Right cardiac atrium (tissue), 5 donors: Measurements from ENCODE around the gene IFNGR2. TPM values are rescaled to one million over a fixed set of nuclear protein-coding genes. Genes with fewer than 3 reads are reported as not detected.
"Not testable (repeated sequence)": the region's sequence is repeated elsewhere in the genome, so short reads cannot be mapped to it uniquely, and the experiment has no call there.

Experiments
- ATAC-seq, 2 donors: fragments of 200-7000 bp; cut with Tn5 transposase; one replicate each; pipeline versions ENCODE4 v1.8.0 to v1.9.1; 2020; ENCODE audit warnings: moderate library complexity in 2 of 2, mild to moderate bottlenecking in 1 of 2
- DNase-seq, 3 donors: peaks; one replicate each; pipeline ENCODE4 v3.0.0-alpha.2; 2020
- H3K27ac ChIP-seq: one replicate; pipeline ENCODE4 v1.5.1; 2013; ENCODE audit warnings: mild to moderate bottlenecking, low read length, control low read depth, moderate library complexity
- H3K27me3 ChIP-seq: one replicate; pipeline ENCODE4 v1.6.1; 2013; ENCODE audit not compliant: control insufficient read depth, insufficient read depth
- H3K4me1 ChIP-seq: one replicate; pipeline ENCODE4 v1.6.1; 2013; ENCODE audit warnings: low read length; ENCODE audit not compliant: control insufficient read depth, insufficient read depth
- H3K4me3 ChIP-seq: one replicate; pipeline ENCODE4 v1.5.1; 2013; ENCODE audit warnings: low read length, control low read depth
- H3K9me3 ChIP-seq: one replicate; pipeline ENCODE4 v1.6.1; 2013; ENCODE audit warnings: low read length; ENCODE audit not compliant: control insufficient read depth
- WGBS: extraction: QIAGEN DNeasy Blood & Tissue Kit; methylation state at CpG from one replicate; pipeline ENCODE4 v1.1.7; 2013; 5-methylcytosine and 5-hydroxymethylcytosine counted together
- intact Hi-C, 4 donors: fragments of 100-400 bp; cut with DNase I; formaldehyde crosslinking; loops; one replicate each; pipeline versions ENCODE4 v1.11.0 to v1.14.0; 2022 to 2023
- long read RNA-seq, 4 donors: library from polyadenylated mRNA; unstranded; transcript quantifications; one replicate each; pipeline ENCODE4 v2.0.0, GENCODE V29; 2020 to 2021
- polyA plus RNA-seq: library from polyadenylated mRNA; stranded (reverse); fragments of 200-250 nt; gene quantifications from one replicate; pipeline ENCODE4 v1.2.3, GENCODE V29; 2013
- total RNA-seq, 4 donors: library from RNA; stranded (reverse); fragmentation: NEBNext Ultra II Directional; extraction: Animal tissue kit (Norgen Biotek cat#: 25700); gene quantifications; one replicate each; pipeline ENCODE4 v1.2.1, GENCODE V29; 2021
- donor health status: healthy with polysubstance abuse.
- donor health status: DM: no; HTN: yes; CAD: no.
- donor health status: DM: no; HTN: no; CAD: no.
- donor health status: DM: no; HTN: yes; CAD: no; lungs with severe emphysema.
- donor health status: DM: yes; HTN: yes; CAD: no.

The IFNGR2 gene
- total RNA-seq = 10 to 100 TPM; 37.5 to 47.4 (median 42.2) TPM
- 37.4 TPM for polyA plus RNA-seq
- long read RNA-seq, donor 1, transcript IFNGR2-201 (7 exons, 2,221 nt) = major isoform, 162 of 173 reads
- long read RNA-seq, donor 1, partial matches to known transcripts = 3 of 173 reads
- long read RNA-seq, donor 1, other reads (novel, unspliced or antisense) = 5 of 173 reads
- long read RNA-seq, donor 2, transcript IFNGR2-201 (7 exons, 2,221 nt) = major isoform, 64 of 68 reads
- long read RNA-seq, donor 2, partial matches to known transcripts = 1 of 68 reads
- long read RNA-seq, donor 2, other reads (novel, unspliced or antisense) = 2 of 68 reads
- long read RNA-seq, donor 3, transcript IFNGR2-206 (6 exons, 966 nt) = minor isoform, 5 of 357 reads
- long read RNA-seq, donor 3, transcript IFNGR2-201 (7 exons, 2,221 nt) = major isoform, 316 of 357 reads
- long read RNA-seq, donor 3, partial matches to known transcripts = 21 of 357 reads
- long read RNA-seq, donor 3, other reads (novel, unspliced or antisense) = 12 of 357 reads
- long read RNA-seq, donor 4, transcript IFNGR2-201 (7 exons, 2,221 nt) = major isoform, 67 of 75 reads
- long read RNA-seq, donor 4, partial matches to known transcripts = 2 of 75 reads
- long read RNA-seq, donor 4, other reads (novel, unspliced or antisense) = 2 of 75 reads

- Histone ChIP-seq H3K4me1 (peaks cover 9% of the 10 kb centered on the region), H3K4me3 (peak within 1 kb of the TSS; percentile 84), H3K9me3 (no peaks in the 10 kb centered on the region), H3K27ac (peak within 1 kb of the TSS; percentile 57), H3K27me3 (no peaks in the 10 kb centered on the region)
- intact Hi-C loops = no loop called here
- ATAC-seq = peak; percentile 66 to 77
- under 1% methylated on average over 89 of the region's 89 CpGs for WGBS
- peak; percentile 50 to 84 (median 84) for DNase-seq
Observed at GRCh38 chr21:33403128-33403785, at the start of gene IFNGR2. Gene IFNGR2 (plus strand): TSS chr21:33403413. CDS start chr21:33403544, 131 bp downstream.

GRCh38 chr21:33355355-33355754 is 47.9 kb upstream of the IFNGR2 start:
- ATAC-seq = no peak
- WGBS = 82% methylated on average over 6 of the region's 6 CpGs
- no peak for DNase-seq
- Histone ChIP-seq H3K27ac (no peak overlapping the region), H3K9me3 (no peaks in the 10 kb centered on the region), H3K4me3 (no peak overlapping the region), H3K4me1 (no peaks in the 10 kb centered on the region), H3K27me3 (no peaks in the 10 kb centered on the region)
- intact Hi-C loops = no loop called here

GRCh38 chr21:33355996-33356395 is 47.2 kb upstream of the IFNGR2 start:
- no peaks in the 10 kb centered on the region for H3K27me3 ChIP-seq
- ATAC-seq (no peak), DNase-seq (no peak)
- WGBS = 88% methylated on average over 11 of the region's 11 CpGs
- no peak overlapping the region for H3K27ac ChIP-seq
- H3K4me3 ChIP-seq = no peak overlapping the region
- H3K4me1 ChIP-seq = peaks cover under 1% of the 10 kb centered on the region
- H3K9me3 ChIP-seq = no peaks in the 10 kb centered on the region
- intact Hi-C loops = no loop called here

GRCh38 chr21:33357177-33357576 is 46.0 kb upstream of the IFNGR2 start:
- Histone ChIP-seq H3K4me1 (peaks cover 3% of the 10 kb centered on the region), H3K27me3 (no peaks in the 10 kb centered on the region), H3K27ac (no peak overlapping the region), H3K9me3 (no peaks in the 10 kb centered on the region), H3K4me3 (no peak overlapping the region)
- intact Hi-C loops = no loop called here
- 75% methylated on average over 8 of the region's 8 CpGs for WGBS
- no peak for ATAC-seq
- DNase-seq = no peak

GRCh38 chr21:33359446-33359845 is 43.8 kb upstream of the IFNGR2 start:
- peaks cover 3% of the 10 kb centered on the region for H3K4me1 ChIP-seq

GRCh38 chr21:33360281-33360680 is 42.9 kb upstream of the IFNGR2 start:
- Histone ChIP-seq H3K4me3 (no peak overlapping the region), H3K27ac (no peak overlapping the region), H3K9me3 (no peaks in the 10 kb centered on the region), H3K27me3 (no peaks in the 10 kb centered on the region), H3K4me1 (peaks cover 3% of the 10 kb centered on the region)
- DNase-seq (peak in 1 of 3 donors; percentile 27), ATAC-seq (peak; percentile 68 to 83)
- intact Hi-C loops = loop anchor here in 2 of 4 donors (5.0 to 10.0 kb wide), 2 partner anchors 85 to 158 kb away; no protein-coding TSS in a partner anchor
- WGBS = 49% methylated on average over 6 of the region's 6 CpGs

More at GRCh38 chr21:33359446-33359845, 43.8 kb upstream of the IFNGR2 start:
- Histone ChIP-seq H3K27me3 (no peaks in the 10 kb centered on the region), H3K27ac (no peak overlapping the region), H3K4me3 (no peak overlapping the region), H3K9me3 (no peaks in the 10 kb centered on the region)
- 67% methylated on average over 4 of the region's 4 CpGs for WGBS
- no peak for DNase-seq
- no peak for ATAC-seq
- intact Hi-C loops = no loop called here

GRCh38 chr21:33360881-33361602 is 42.2 kb upstream of the IFNGR2 start:
- Histone ChIP-seq H3K4me3 (peak overlapping the region; percentile 54), H3K4me1 (peaks cover 3% of the 10 kb centered on the region), H3K27me3 (no peaks in the 10 kb centered on the region), H3K9me3 (no peaks in the 10 kb centered on the region), H3K27ac (peak overlapping the region; percentile 75)
- DNase-seq (peak; percentile 70 to 87 (median 85)), ATAC-seq (peak; percentile 82 to 83)
- WGBS = 16% methylated on average over 14 of the region's 14 CpGs
- intact Hi-C loops = loop anchor here in 2 of 4 donors (5.0 to 10.0 kb wide), 2 partner anchors 84 to 159 kb away; no protein-coding TSS in a partner anchor

GRCh38 chr21:33362044-33362555 is 41.1 kb upstream of the IFNGR2 start:
- Histone ChIP-seq H3K27ac (no peak overlapping the region), H3K4me3 (no peak overlapping the region), H3K9me3 (no peaks in the 10 kb centered on the region), H3K4me1 (peaks cover 3% of the 10 kb centered on the region), H3K27me3 (no peaks in the 10 kb centered on the region)
- no peak for DNase-seq
- intact Hi-C loops = loop anchor here in 2 of 4 donors (5.0 to 10.0 kb wide), 2 partner anchors 83 to 160 kb away; no protein-coding TSS in a partner anchor
- 48% methylated on average over 12 of the region's 12 CpGs for WGBS
- ATAC-seq = peak in 1 of 2 donors; percentile 8

GRCh38 chr21:33363911-33364609 is 39.2 kb upstream of the IFNGR2 start:
- not testable (repeated sequence) for H3K27me3 ChIP-seq, H3K27ac ChIP-seq, DNase-seq, H3K4me3 ChIP-seq, H3K9me3 ChIP-seq, ATAC-seq, H3K4me1 ChIP-seq
- 73% methylated on average over 10 of the region's 10 CpGs for WGBS
- intact Hi-C loops = loop anchor here in 2 of 4 donors (5.0 to 10.0 kb wide), 2 partner anchors 81 to 162 kb away; no protein-coding TSS in a partner anchor
